Body of pancreas (tissue), 4 donors: ENCODE measurements around the gene IFNG-AS1.

Experiments used
- POLR2A ChIP-seq, 3 donors: fragments of 450-650 bp; IDR thresholded peaks; one replicate each; pipeline ENCODE4 v1.6.1; 2016; ENCODE audit warnings: antibody characterized with exemption in 3 of 3, mild to moderate bottlenecking in 2 of 3
- TF ChIP-seq, protein P1 (sequence below), 7 experiments: fragments of 450-650 bp in 4 of 7; fragments of 200-600 bp in 3 of 7; sonication (generic) in 3 of 7; IDR thresholded peaks; one replicate each; pipeline ENCODE4 v1.5.1; 2016 to 2019; ENCODE audit warnings: antibody characterized with exemption in 7 of 7

DNA sequence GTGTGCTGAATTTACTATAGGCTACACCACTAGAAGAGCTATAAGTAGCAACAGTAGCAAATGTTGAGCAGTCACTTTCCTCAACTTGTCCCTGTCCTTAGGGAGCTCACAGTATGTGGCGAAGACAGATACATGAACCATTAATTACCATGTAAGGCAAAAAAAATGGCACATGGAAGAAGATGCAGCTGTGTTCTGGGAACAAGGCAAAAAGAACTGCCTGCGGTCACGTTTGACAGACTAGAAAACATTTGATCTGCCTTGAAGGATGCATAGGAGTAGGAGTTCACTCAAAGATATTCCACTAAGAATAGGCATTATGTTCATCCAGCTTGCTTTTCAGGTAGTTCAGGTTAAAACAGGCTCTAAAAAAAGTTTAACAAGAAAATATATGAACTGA, 46.5 kb upstream of the IFNG-AS1 start:
- no peak for TF ChIP-seq POLR2A (IDR thresholded peaks at IDR 0.05)
- TF ChIP-seq, protein P1, sequence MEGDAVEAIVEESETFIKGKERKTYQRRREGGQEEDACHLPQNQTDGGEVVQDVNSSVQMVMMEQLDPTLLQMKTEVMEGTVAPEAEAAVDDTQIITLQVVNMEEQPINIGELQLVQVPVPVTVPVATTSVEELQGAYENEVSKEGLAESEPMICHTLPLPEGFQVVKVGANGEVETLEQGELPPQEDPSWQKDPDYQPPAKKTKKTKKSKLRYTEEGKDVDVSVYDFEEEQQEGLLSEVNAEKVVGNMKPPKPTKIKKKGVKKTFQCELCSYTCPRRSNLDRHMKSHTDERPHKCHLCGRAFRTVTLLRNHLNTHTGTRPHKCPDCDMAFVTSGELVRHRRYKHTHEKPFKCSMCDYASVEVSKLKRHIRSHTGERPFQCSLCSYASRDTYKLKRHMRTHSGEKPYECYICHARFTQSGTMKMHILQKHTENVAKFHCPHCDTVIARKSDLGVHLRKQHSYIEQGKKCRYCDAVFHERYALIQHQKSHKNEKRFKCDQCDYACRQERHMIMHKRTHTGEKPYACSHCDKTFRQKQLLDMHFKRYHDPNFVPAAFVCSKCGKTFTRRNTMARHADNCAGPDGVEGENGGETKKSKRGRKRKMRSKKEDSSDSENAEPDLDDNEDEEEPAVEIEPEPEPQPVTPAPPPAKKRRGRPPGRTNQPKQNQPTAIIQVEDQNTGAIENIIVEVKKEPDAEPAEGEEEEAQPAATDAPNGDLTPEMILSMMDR (IDR thresholded peaks at IDR 0.05): no peak
